HCT116 (cell line): Measurements from ENCODE around the gene NCKAP5.

ENCODE experiments used
- POLR2A ChIP-seq: IDR thresholded peaks from 2 replicates; pipeline ENCODE4 v1.7.0; 2011; ENCODE audit warnings: borderline replicate concordance; ENCODE audit not compliant: insufficient read depth, insufficient read length; ENCODE audit errors: extremely low read depth
- POLR2AphosphoS5 ChIP-seq: IDR thresholded peaks from 2 replicates; pipeline ENCODE4 v1.6.1; 2011; ENCODE audit warnings: mild to moderate bottlenecking, low read depth, low read length, moderate library complexity
- RAD21 ChIP-seq: IDR thresholded peaks from 2 replicates; pipeline ENCODE4 v1.6.1; 2012; ENCODE audit warnings: low read depth, mild to moderate bottlenecking
- ZFX ChIP-seq: fragments of 450-650 bp; IDR thresholded peaks from 2 replicates; pipeline ENCODE4 v1.6.1; 2017
- TF ChIP-seq, protein P1 (sequence below): IDR thresholded peaks from 2 replicates; pipeline ENCODE4 v1.6.1; 2011; ENCODE audit warnings: mild to moderate bottlenecking, low read length, moderate library complexity; ENCODE audit not compliant: insufficient replicate concordance; ENCODE audit errors: extremely low read depth
- TF ChIP-seq, protein P2 (sequence below), 3 experiments: fragments of 200-600 bp in 1 of 3; sonication (generic) in 1 of 3; IDR thresholded peaks in 2 of 3; conservative IDR thresholded peaks in 1 of 3; 2 replicates each; pipeline ENCODE4 v1.5.1; 2012 to 2017; ENCODE audit warnings: low read depth in 2 of 3, low read length in 2 of 3, antibody characterized with exemption in 1 of 3, borderline replicate concordance in 1 of 3, control low read depth in 1 of 3, mild to moderate bottlenecking in 1 of 3, mixed read lengths in 1 of 3, mixed run types in 1 of 3, moderate library complexity in 1 of 3; ENCODE audit not compliant: insufficient read depth in 1 of 3
- TF ChIP-seq, protein P3 (sequence below): IDR thresholded peaks from 2 replicates; pipeline ENCODE4 v1.6.1; 2012; ENCODE audit warnings: low read depth

DNA sequence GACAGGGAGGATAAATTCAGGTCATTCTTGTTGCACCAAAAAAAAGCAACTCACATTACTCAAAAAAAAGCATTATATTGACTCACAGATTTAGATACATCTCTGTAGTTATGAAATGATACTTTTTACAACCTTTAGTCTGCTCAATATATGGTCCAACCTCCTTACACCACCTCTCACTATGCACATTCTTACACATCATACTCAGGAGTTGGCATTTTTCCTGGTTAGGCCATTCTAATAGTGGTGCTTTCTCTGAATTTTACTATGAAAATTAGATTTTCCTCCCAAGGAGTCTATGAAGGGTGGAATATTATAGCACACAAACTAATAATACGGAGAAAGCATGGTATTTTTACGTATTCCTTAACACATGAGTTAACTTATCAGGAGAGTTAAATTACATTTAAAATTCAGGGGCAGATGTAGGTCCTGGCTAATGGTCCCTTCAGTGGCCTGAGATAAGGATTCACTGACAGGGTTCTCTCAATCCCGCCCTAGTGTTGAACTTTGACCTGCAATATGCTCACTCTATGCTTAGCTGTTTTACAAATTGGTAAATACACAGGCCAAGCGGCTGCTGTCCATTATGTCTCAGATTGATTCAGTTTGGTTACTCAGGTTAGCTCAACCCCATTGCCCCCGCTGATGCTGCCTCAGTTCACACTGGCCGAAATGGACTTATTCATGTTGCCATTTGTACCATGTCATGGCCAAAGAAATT, 153.6 kb downstream of the NCKAP5 start:
- TF ChIP-seq RAD21 (no peak), ZFX (no peak), POLR2AphosphoS5 (no peak), POLR2A (no peak)
- TF ChIP-seq, protein P1, sequence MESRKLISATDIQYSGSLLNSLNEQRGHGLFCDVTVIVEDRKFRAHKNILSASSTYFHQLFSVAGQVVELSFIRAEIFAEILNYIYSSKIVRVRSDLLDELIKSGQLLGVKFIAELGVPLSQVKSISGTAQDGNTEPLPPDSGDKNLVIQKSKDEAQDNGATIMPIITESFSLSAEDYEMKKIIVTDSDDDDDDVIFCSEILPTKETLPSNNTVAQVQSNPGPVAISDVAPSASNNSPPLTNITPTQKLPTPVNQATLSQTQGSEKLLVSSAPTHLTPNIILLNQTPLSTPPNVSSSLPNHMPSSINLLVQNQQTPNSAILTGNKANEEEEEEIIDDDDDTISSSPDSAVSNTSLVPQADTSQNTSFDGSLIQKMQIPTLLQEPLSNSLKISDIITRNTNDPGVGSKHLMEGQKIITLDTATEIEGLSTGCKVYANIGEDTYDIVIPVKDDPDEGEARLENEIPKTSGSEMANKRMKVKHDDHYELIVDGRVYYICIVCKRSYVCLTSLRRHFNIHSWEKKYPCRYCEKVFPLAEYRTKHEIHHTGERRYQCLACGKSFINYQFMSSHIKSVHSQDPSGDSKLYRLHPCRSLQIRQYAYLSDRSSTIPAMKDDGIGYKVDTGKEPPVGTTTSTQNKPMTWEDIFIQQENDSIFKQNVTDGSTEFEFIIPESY, result no peak
- TF ChIP-seq, protein P2, sequence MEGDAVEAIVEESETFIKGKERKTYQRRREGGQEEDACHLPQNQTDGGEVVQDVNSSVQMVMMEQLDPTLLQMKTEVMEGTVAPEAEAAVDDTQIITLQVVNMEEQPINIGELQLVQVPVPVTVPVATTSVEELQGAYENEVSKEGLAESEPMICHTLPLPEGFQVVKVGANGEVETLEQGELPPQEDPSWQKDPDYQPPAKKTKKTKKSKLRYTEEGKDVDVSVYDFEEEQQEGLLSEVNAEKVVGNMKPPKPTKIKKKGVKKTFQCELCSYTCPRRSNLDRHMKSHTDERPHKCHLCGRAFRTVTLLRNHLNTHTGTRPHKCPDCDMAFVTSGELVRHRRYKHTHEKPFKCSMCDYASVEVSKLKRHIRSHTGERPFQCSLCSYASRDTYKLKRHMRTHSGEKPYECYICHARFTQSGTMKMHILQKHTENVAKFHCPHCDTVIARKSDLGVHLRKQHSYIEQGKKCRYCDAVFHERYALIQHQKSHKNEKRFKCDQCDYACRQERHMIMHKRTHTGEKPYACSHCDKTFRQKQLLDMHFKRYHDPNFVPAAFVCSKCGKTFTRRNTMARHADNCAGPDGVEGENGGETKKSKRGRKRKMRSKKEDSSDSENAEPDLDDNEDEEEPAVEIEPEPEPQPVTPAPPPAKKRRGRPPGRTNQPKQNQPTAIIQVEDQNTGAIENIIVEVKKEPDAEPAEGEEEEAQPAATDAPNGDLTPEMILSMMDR (IDR thresholded peaks at IDR 0.05 in 2 of 3, conservative IDR thresholded peaks at IDR 0.05 in 1 of 3; ENCODE audit: borderline replicate concordance in 1 of 3, insufficient read depth in 1 of 3, low read depth in 2 of 3, low read length in 2 of 3), result no peak
- TF ChIP-seq, protein P3, sequence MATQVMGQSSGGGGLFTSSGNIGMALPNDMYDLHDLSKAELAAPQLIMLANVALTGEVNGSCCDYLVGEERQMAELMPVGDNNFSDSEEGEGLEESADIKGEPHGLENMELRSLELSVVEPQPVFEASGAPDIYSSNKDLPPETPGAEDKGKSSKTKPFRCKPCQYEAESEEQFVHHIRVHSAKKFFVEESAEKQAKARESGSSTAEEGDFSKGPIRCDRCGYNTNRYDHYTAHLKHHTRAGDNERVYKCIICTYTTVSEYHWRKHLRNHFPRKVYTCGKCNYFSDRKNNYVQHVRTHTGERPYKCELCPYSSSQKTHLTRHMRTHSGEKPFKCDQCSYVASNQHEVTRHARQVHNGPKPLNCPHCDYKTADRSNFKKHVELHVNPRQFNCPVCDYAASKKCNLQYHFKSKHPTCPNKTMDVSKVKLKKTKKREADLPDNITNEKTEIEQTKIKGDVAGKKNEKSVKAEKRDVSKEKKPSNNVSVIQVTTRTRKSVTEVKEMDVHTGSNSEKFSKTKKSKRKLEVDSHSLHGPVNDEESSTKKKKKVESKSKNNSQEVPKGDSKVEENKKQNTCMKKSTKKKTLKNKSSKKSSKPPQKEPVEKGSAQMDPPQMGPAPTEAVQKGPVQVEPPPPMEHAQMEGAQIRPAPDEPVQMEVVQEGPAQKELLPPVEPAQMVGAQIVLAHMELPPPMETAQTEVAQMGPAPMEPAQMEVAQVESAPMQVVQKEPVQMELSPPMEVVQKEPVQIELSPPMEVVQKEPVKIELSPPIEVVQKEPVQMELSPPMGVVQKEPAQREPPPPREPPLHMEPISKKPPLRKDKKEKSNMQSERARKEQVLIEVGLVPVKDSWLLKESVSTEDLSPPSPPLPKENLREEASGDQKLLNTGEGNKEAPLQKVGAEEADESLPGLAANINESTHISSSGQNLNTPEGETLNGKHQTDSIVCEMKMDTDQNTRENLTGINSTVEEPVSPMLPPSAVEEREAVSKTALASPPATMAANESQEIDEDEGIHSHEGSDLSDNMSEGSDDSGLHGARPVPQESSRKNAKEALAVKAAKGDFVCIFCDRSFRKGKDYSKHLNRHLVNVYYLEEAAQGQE, result no peak
